Endothelial cell of umbilical vein (primary cell): ENCODE results near the gene ATAD5.

ENCODE experiments used
- EZH2 ChIP-seq: IDR thresholded peaks from 2 replicates; pipeline ENCODE4 v1.6.1; 2012; ENCODE audit warnings: borderline replicate concordance, low read depth, mild to moderate bottlenecking, moderate library complexity, low read length, inconsistent platforms; ENCODE audit not compliant: severe bottlenecking
- POLR2A ChIP-seq: IDR thresholded peaks from 2 replicates; pipeline ENCODE4 v1.6.1; 2012; ENCODE audit warnings: low read depth, mild to moderate bottlenecking, control low read depth, low read length
- POLR2AphosphoS5 ChIP-seq: IDR thresholded peaks from 2 replicates; pipeline ENCODE4 v1.6.1; 2012; ENCODE audit warnings: low read depth, mild to moderate bottlenecking, control low read depth, low read length, moderate library complexity; ENCODE audit not compliant: insufficient read depth
- TF ChIP-seq, protein P1 (sequence below), 2 donors: IDR thresholded peaks; 1 replicate in 1 of 2; 2 replicates in 1 of 2; pipeline ENCODE4 v1.5.1; 2011; ENCODE audit warnings: low read length in 2 of 2, mild to moderate bottlenecking in 2 of 2, moderate library complexity in 2 of 2, control low read depth in 1 of 2, inconsistent platforms in 1 of 2, low read depth in 1 of 2; ENCODE audit not compliant: insufficient read depth in 1 of 2; ENCODE audit errors: extremely low read depth in 1 of 2
- TF ChIP-seq, protein P2 (sequence below): IDR thresholded peaks from 2 replicates; pipeline ENCODE4 v1.6.1; 2011; ENCODE audit not compliant: insufficient read depth, insufficient read length

DNA sequence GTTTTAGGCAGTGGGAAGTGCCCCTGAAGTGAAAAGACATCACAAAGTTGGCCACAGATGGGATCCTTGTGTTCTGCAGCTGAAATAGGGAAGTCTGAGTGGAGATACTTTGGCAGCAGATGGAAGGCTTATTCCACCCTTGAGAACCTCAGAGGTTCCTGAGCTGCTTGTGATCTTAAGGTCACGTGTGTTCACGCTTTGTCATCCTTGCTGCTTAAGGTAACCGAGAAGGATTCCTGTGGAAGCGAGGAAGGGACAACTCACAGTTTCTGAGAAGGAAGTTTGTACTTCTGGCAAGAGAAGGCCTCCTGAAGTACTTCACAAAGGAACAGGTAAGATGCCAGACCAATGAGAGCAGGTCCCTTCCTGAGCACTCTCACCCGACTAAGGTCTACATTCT lies 102.2 kb downstream of the ATAD5 start:
- TF ChIP-seq POLR2A, result no peak
- TF ChIP-seq, protein P1, sequence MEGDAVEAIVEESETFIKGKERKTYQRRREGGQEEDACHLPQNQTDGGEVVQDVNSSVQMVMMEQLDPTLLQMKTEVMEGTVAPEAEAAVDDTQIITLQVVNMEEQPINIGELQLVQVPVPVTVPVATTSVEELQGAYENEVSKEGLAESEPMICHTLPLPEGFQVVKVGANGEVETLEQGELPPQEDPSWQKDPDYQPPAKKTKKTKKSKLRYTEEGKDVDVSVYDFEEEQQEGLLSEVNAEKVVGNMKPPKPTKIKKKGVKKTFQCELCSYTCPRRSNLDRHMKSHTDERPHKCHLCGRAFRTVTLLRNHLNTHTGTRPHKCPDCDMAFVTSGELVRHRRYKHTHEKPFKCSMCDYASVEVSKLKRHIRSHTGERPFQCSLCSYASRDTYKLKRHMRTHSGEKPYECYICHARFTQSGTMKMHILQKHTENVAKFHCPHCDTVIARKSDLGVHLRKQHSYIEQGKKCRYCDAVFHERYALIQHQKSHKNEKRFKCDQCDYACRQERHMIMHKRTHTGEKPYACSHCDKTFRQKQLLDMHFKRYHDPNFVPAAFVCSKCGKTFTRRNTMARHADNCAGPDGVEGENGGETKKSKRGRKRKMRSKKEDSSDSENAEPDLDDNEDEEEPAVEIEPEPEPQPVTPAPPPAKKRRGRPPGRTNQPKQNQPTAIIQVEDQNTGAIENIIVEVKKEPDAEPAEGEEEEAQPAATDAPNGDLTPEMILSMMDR (IDR thresholded peaks at IDR 0.05; ENCODE audit: extremely low read depth in 1 of 2, insufficient read depth in 1 of 2, low read depth in 1 of 2, low read length in 2 of 2), result no peak
- TF ChIP-seq EZH2, result no peak
- TF ChIP-seq POLR2AphosphoS5, result no peak
- TF ChIP-seq, protein P2, sequence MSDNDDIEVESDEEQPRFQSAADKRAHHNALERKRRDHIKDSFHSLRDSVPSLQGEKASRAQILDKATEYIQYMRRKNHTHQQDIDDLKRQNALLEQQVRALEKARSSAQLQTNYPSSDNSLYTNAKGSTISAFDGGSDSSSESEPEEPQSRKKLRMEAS, result no peak
